Measurements from ENCODE around the gene TSGA10IP. TPM values are rescaled to one million over a fixed set of nuclear protein-coding genes. Genes with fewer than 3 reads are reported as not detected.
A peak's percentile ranks its signal among the peaks of the same experiment; 100 is the strongest.

TSGA10IP gene
- total RNA-seq, 1 donor from 2014 or later, result not detected

DNA sequence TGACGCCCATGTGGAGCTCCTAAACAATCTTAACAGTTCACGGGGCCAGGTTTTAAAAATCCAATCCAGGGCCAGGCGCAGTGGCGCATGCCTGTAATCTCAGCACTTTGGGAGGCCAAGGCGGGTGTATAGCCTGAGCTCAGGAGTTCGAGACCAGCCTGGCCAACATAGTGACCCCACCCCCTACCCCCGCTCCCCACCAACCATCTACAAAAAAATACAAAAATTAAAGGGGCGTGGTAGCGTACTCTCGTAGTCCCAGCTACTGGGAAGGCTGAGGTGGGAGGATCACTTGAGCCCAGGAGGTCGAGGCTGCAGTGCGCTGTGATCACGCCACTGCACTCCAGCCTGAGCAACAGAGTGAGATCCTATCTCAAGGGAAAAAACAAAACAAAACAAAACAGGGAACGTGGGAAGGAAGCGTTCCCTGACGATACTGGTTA, 15.6 kb downstream of the TSGA10IP start:
- FAIRE-seq, result no peak
- H3K4me1 Mint-ChIP-seq (ENCODE audit: low read depth, unreplicated experiment), result peaks cover 11% of the 10 kb centered on the region

GRCh38 chr11:65961267-65962140, 16.2 kb downstream of the TSGA10IP start, which contains the start of gene SART1:
Gene SART1 (plus strand): TSS chr11:65961734. CDS start chr11:65961781, 47 bp downstream.
- Histone ChIP-seq H3K4me2 (ENCODE audit: low read length) (peak within 1 kb of the TSS; percentile 100), H3K36me3 (ENCODE audit: insufficient read depth, low read length) (peaks cover 12% of the 10 kb centered on the region), H3K27me3 (ENCODE audit: insufficient read depth, low read length) (no peaks in the 10 kb centered on the region), H3K27ac (ENCODE audit: low read depth, low read length) (peak within 1 kb of the TSS; percentile 90), H3K4me1 (ENCODE audit: insufficient read depth, low read length) (peaks cover 13% of the 10 kb centered on the region), H3K79me2 (ENCODE audit: insufficient read depth, low read length) (peaks cover 43% of the 10 kb centered on the region), H3K9ac (ENCODE audit: low read length) (peak within 1 kb of the TSS; percentile 98), H3K4me3 (ENCODE audit: insufficient read depth, low read depth, low read length) (peak within 1 kb of the TSS; percentile 77), H2AFZ (ENCODE audit: low read depth, low read length) (peak within 1 kb of the TSS; percentile 83), H3K9me3 (ENCODE audit: insufficient read depth, low read depth, low read length) (no peaks in the 10 kb centered on the region), H4K20me1 (ENCODE audit: insufficient read depth, low read length) (peaks cover 30% of the 10 kb centered on the region)
- Mint-ChIP-seq H3K4me3 (ENCODE audit: unreplicated experiment) (peak within 1 kb of the TSS; percentile 97), H3K27ac (ENCODE audit: unreplicated experiment) (peak within 1 kb of the TSS; percentile 97), H3K4me1 (ENCODE audit: low read depth, unreplicated experiment) (peaks cover 11% of the 10 kb centered on the region), H3K27me3 (ENCODE audit: low read depth, unreplicated experiment) (no peaks in the 10 kb centered on the region), H3K9me3 (ENCODE audit: unreplicated experiment) (no peaks in the 10 kb centered on the region), H3K36me3 (ENCODE audit: low read depth, unreplicated experiment) (peaks cover 5% of the 10 kb centered on the region)
- TF ChIP-seq, protein P1, sequence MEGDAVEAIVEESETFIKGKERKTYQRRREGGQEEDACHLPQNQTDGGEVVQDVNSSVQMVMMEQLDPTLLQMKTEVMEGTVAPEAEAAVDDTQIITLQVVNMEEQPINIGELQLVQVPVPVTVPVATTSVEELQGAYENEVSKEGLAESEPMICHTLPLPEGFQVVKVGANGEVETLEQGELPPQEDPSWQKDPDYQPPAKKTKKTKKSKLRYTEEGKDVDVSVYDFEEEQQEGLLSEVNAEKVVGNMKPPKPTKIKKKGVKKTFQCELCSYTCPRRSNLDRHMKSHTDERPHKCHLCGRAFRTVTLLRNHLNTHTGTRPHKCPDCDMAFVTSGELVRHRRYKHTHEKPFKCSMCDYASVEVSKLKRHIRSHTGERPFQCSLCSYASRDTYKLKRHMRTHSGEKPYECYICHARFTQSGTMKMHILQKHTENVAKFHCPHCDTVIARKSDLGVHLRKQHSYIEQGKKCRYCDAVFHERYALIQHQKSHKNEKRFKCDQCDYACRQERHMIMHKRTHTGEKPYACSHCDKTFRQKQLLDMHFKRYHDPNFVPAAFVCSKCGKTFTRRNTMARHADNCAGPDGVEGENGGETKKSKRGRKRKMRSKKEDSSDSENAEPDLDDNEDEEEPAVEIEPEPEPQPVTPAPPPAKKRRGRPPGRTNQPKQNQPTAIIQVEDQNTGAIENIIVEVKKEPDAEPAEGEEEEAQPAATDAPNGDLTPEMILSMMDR (IDR thresholded peaks at IDR 0.05; ENCODE audit: insufficient read depth, low read depth, low read length), result no peak
- no peak for TF ChIP-seq EZH2 (IDR thresholded peaks at IDR 0.05; ENCODE audit: insufficient read depth, low read length)
- no peak for FAIRE-seq
- DNase-seq (ENCODE audit: low read depth), result peak; percentile 94

More for the DNA sequence above, 15.6 kb downstream of the TSGA10IP start:
- TF ChIP-seq, protein P1 (IDR thresholded peaks at IDR 0.05; ENCODE audit: insufficient read depth, low read depth, low read length), result no peak
- no peak for TF ChIP-seq EZH2 (IDR thresholded peaks at IDR 0.05; ENCODE audit: insufficient read depth, low read length)
- H3K4me1 ChIP-seq (ENCODE audit: insufficient read depth, low read length), result peaks cover 13% of the 10 kb centered on the region
- peaks cover 30% of the 10 kb centered on the region for H4K20me1 ChIP-seq (ENCODE audit: insufficient read depth, low read length)
- no peaks in the 10 kb centered on the region for H3K9me3 ChIP-seq (ENCODE audit: insufficient read depth, low read depth, low read length)
- H3K4me3 ChIP-seq (ENCODE audit: insufficient read depth, low read depth, low read length), result peak overlapping the region; percentile 77
- no peak for DNase-seq (ENCODE audit: low read depth)
- peak overlapping the region; percentile 83 for H2AFZ ChIP-seq (ENCODE audit: low read depth, low read length)
- H3K27ac Mint-ChIP-seq (ENCODE audit: unreplicated experiment), result peak overlapping the region; percentile 97
- no peaks in the 10 kb centered on the region for H3K27me3 ChIP-seq (ENCODE audit: insufficient read depth, low read length)
- H3K36me3 Mint-ChIP-seq (ENCODE audit: low read depth, unreplicated experiment), result peaks cover 5% of the 10 kb centered on the region
- H3K36me3 ChIP-seq (ENCODE audit: insufficient read depth, low read length), result peaks cover 11% of the 10 kb centered on the region
- peak overlapping the region; percentile 98 for H3K9ac ChIP-seq (ENCODE audit: low read length)
- H3K79me2 ChIP-seq (ENCODE audit: insufficient read depth, low read length), result peaks cover 41% of the 10 kb centered on the region
- H3K4me3 Mint-ChIP-seq (ENCODE audit: unreplicated experiment), result peak overlapping the region; percentile 97
- no peaks in the 10 kb centered on the region for H3K9me3 Mint-ChIP-seq (ENCODE audit: unreplicated experiment)
- H3K27me3 Mint-ChIP-seq (ENCODE audit: low read depth, unreplicated experiment), result no peaks in the 10 kb centered on the region
- H3K4me2 ChIP-seq (ENCODE audit: low read length), result peak overlapping the region; percentile 100
- H3K27ac ChIP-seq (ENCODE audit: low read depth, low read length), result peak overlapping the region; percentile 90

Data from astrocyte (in vitro differentiated cells and primary cell).